Mucosa of stomach (tissue), 1 donor: ENCODE data around the gene MLLT1.
"Not testable (repeated sequence)": the region's sequence is repeated elsewhere in the genome, so short reads cannot be mapped to it uniquely, and the experiment has no call there.

Source experiments
- H3K27me3 ChIP-seq: one replicate; pipeline ENCODE4 v1.7.0; 2013; ENCODE audit warnings: mild to moderate bottlenecking, low read length; ENCODE audit not compliant: control insufficient read depth, insufficient read depth
- H3K36me3 ChIP-seq: one replicate; pipeline ENCODE4 v1.7.0; 2013; ENCODE audit warnings: low read length; ENCODE audit not compliant: control insufficient read depth, insufficient read depth
- H3K4me1 ChIP-seq: one replicate; pipeline ENCODE4 v1.7.0; 2013; ENCODE audit warnings: mild to moderate bottlenecking, low read length; ENCODE audit not compliant: control insufficient read depth, insufficient read depth
- H3K4me3 ChIP-seq: one replicate; pipeline ENCODE4 v1.7.0; 2013; ENCODE audit warnings: low read length
- H3K9ac ChIP-seq: one replicate; pipeline ENCODE4 v1.7.0; 2013; ENCODE audit warnings: mild to moderate bottlenecking, low read length, moderate library complexity
- H3K9me3 ChIP-seq: one replicate; pipeline ENCODE4 v1.7.0; 2013; ENCODE audit warnings: mild to moderate bottlenecking, low read length, moderate library complexity; ENCODE audit not compliant: control insufficient read depth
- donor health status: Pancreatic carcinoma.

MLLT1 gene

DNA sequence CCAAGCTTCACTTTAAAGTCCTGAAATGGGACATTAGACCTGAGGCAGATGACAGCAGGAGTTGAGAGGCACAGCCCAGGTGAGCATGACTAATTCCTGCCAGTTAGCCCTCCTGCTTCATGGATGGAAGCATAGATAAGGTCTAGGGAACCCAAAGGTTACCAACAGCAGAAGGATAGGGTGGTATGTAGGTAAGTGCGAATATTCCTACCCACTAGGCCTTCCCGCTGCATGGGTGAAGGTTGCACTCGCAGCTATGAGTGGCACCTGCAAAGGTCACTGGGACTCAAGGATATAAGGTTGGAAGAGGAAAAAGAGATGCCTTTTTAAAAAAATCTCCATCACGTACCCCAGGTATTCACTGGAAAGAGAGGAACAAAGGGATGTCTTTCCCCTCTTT is 12.2 kb upstream of the MLLT1 start:
- no peaks in the 10 kb centered on the region for H3K36me3 ChIP-seq
- H3K27me3 ChIP-seq: no peaks in the 10 kb centered on the region
- H3K4me1 ChIP-seq: no peaks in the 10 kb centered on the region
- no peak overlapping the region for H3K9ac ChIP-seq
- no peak overlapping the region for H3K4me3 ChIP-seq
- H3K9me3 ChIP-seq: peaks cover 18% of the 10 kb centered on the region

DNA sequence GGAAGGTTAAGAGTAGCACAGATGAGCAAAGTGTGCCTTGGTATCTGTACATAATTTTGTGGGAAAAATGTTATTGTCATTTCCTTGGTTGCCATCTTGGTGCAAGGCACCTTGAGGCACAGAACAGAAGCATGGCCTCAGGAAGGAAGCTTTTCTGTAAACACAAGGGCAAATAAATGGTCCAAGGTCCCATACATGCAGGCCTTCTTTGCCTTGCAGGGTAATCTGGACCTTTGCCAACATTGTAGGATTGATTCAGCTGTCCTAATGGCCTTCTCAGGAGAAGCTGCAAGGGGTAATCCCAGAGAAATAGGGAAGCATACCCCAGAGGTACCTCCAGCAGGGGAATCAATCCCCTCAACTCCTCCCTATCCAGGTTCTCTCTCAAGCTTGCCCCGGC is 9.0 kb upstream of the MLLT1 start:
- no peaks in the 10 kb centered on the region for H3K4me1 ChIP-seq
- H3K36me3 ChIP-seq: no peaks in the 10 kb centered on the region
- H3K27me3 ChIP-seq: no peaks in the 10 kb centered on the region
- peaks cover 25% of the 10 kb centered on the region for H3K9me3 ChIP-seq
- no peak overlapping the region for H3K9ac ChIP-seq
- H3K4me3 ChIP-seq: no peak overlapping the region

DNA sequence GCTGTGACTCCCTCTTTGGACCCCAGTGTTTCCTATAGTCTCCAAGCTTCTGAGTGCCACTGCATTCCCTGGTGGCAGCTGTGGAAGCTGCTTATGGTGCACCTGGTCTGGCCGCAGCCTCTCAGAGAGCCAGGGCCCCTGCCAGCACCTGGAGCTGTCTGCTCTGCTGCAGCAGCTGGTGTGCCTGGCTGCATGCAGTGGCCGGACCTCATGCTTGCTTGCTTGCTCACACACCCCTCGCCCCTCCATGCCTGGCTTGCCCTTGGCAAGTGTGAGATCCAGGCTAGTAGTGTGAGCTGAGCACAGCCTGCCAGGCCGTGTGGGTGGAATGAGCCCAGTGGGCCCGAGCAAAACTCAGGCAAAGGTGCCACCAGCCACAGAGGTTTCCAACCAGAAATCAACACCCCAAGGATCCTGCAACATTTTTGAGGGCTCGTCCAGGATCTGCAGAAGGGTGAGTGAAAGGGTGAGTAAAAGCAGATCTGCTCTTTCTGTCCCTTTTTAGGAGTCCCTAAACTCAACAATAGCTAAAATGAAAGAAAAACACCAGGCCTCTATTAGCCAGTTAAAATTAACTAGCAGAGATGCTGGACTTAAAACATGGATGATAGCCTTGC is 7.6 kb upstream of the MLLT1 start:
- H3K36me3 ChIP-seq: no peaks in the 10 kb centered on the region
- H3K27me3 ChIP-seq: no peaks in the 10 kb centered on the region
- H3K9me3 ChIP-seq: peaks cover 16% of the 10 kb centered on the region
- H3K9ac ChIP-seq: no peak overlapping the region
- no peaks in the 10 kb centered on the region for H3K4me1 ChIP-seq
- H3K4me3 ChIP-seq: no peak overlapping the region

DNA sequence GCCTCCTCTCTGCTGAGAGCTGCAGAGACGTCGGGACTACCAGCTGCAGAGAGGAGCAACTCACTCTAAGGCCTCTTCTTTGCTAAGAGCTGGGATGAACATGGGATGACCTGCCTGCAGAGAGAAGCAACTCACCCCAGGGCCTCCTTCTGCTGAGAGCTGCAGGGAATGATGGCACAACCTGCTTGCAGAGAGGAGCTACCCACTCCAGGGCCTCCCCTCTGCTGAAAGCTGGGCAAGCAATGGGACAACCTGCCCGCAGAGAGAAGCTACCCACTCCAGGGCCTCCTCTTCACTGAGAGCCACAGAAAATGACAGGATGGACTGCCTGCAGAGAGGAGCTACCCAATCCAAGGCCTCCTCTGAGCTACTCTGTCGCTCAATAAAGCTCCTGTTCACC is 6.9 kb upstream of the MLLT1 start:
- Histone ChIP-seq H3K9me3 (peaks cover 16% of the 10 kb centered on the region), H3K27me3 (no peaks in the 10 kb centered on the region), H3K4me1 (no peaks in the 10 kb centered on the region), H3K9ac (no peak overlapping the region), H3K4me3 (no peak overlapping the region), H3K36me3 (no peaks in the 10 kb centered on the region)

DNA sequence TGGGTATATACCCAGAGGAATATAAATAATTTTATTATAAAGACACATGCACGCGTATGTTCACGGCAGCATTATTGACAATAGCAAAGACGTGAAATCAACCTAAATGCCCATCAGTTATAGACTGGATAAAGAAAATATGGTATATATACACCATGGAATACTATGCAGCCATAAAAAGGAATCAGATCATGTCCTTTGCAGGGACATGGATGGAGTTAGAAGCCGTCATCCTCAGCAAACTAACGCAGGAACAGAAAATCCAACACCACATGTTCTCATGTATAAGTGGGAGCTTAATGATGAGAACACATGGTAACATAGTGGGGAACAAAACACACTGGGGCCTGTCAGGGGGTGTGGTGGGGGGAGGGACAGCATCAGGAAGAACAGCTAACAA is 2.6 kb upstream of the MLLT1 start:
- not testable (repeated sequence) for H3K36me3 ChIP-seq, H3K27me3 ChIP-seq, H3K4me1 ChIP-seq, H3K4me3 ChIP-seq, H3K9ac ChIP-seq
- H3K9me3 ChIP-seq: peaks cover 11% of the 10 kb centered on the region

DNA sequence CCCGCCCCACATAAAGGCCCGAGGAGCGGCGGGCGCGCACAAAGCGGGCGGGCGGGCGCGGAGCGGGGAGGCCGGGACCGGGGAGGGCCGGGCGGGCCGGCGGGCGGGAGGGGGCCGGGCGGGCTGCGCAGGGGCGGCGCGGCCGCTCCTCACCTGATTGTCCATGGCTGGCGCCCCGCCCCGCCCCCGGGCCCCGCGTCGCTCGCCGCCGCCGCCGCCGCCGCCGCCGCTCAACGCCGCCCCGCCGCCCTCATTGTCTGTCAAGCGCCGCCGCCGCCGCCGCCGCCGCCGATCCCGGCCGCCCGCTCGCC is 200 bp downstream of the MLLT1 start:
- Histone ChIP-seq H3K4me1 (peaks cover 29% of the 10 kb centered on the region), H3K27me3 (no peaks in the 10 kb centered on the region), H3K36me3 (no peaks in the 10 kb centered on the region), H3K9ac (peak overlapping the region; percentile 84), H3K9me3 (no peaks in the 10 kb centered on the region), H3K4me3 (no peak overlapping the region)

DNA sequence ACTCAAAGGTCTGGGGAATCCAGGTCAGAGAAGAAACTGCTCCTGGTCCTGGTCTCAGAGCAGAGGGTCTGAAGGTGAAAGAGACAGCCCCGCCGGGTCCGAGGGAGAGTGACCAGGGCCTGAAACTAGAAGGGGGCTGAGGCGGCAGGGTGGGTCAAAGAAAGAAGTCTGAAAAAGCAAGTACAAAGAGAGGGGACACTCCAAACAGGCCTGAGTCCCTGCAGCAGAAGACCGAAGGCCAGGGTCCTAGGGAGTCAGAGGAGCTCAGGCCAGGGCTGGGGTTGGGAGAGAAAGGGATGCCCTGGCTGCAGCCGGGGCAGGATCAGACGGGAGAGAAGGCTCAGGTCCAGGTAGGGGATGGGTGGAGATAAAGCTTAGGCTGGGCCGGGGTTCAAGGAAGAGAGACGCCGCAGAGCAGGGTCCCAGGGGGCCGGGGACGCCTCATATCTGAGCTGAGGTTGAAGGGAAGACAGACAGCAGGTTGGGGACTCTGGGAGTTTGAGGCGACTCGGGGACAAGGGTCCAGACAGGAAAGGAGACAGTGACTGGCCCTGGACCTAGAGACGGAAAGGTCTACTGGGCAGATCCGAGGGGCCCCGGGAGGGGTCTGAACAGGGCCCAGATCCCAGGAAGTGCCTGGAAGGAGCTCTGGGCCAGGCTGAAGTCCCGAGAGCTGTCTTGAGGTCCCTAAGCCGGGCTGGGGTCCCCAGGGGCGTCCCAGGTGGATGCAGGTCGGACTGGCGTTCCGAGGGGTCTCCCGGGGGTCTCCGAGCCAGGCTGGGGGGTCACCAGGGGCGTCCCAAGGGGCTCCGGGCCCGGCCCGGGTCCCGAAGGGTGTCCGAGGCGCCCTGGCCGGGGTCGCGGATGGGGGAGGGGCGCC is 795 bp downstream of the MLLT1 start:
- H3K4me1 ChIP-seq: peaks cover 35% of the 10 kb centered on the region
- peak overlapping the region; percentile 84 for H3K9ac ChIP-seq
- no peaks in the 10 kb centered on the region for H3K36me3 ChIP-seq
- H3K27me3 ChIP-seq: no peaks in the 10 kb centered on the region
- peak overlapping the region; percentile 46 for H3K4me3 ChIP-seq
- H3K9me3 ChIP-seq: no peaks in the 10 kb centered on the region

DNA sequence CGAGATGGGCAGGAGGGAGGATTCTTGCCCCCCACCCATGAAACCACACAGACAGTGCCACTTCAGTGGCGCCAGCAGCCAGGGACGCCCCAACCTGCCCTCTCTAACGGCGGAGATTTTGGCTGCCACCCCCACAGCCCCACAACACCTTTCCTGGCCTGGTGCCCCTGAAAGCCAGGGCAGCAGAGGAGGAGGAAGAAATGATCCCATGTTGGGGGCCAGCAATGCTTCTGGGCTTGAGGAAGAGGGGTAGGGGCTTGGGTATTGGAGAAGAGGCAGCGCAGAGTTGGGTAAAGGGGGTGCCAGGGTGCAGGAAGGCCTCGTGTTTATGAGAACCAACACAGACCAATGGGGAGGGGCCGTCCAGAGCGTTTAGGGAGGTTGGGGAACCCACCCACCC is 1.7 kb downstream of the MLLT1 start:
- Histone ChIP-seq H3K36me3 (no peaks in the 10 kb centered on the region), H3K4me1 (peaks cover 44% of the 10 kb centered on the region), H3K4me3 (no peak overlapping the region), H3K27me3 (no peaks in the 10 kb centered on the region), H3K9ac (no peak overlapping the region), H3K9me3 (no peaks in the 10 kb centered on the region)

DNA sequence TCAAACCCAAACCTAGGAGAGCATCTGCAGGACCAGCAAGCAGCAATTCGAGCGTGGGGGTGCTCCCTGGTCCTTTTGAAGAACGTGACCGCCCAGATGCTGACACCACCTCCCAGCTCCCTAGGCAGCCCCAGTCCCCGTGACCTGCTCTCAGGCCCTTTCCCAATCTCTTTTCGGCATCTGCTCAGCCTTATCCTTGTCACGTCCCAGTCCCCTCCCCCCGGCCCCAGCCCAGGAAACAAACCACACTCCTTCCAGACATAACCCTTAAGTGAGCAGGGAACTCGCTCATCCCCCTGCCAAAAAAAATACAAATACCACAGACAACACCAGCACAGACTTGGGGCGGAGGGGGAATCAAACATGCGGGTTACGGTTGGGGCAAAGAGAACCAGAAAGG is 3.3 kb downstream of the MLLT1 start:
- Histone ChIP-seq H3K4me1 (peaks cover 60% of the 10 kb centered on the region), H3K27me3 (no peaks in the 10 kb centered on the region), H3K36me3 (no peaks in the 10 kb centered on the region), H3K4me3 (no peak overlapping the region), H3K9ac (no peak overlapping the region), H3K9me3 (no peaks in the 10 kb centered on the region)

DNA sequence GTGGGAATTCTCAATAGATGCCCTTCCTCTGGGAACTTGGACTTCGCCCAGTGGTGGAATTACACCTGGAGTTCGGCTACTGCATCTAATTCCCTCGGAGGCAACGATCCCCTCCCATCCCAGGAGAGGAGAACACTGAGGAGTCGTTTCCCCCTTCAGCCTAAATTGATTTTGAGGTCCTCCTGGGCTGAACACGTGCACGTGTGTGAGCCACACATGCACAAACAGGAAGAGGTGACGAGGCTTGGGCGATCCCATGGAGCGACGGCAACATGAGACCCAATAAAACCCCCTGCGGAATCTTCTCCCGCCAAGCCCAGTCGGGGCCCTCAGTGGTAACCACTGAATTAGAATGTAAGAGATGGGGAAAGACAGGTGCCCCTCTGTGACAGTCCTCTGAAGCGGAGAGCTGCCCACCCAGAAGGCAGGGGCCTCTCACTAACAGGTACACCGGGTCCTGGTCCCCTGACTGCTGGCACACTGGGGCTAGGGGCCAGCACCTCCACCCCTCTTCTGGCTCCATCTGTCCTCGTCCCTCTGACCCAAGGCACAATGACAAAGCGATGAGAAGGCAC is 4.5 kb downstream of the MLLT1 start:
- Histone ChIP-seq H3K27me3 (no peaks in the 10 kb centered on the region), H3K36me3 (no peaks in the 10 kb centered on the region), H3K4me3 (no peak overlapping the region), H3K4me1 (peaks cover 72% of the 10 kb centered on the region), H3K9me3 (no peaks in the 10 kb centered on the region), H3K9ac (no peak overlapping the region)

DNA sequence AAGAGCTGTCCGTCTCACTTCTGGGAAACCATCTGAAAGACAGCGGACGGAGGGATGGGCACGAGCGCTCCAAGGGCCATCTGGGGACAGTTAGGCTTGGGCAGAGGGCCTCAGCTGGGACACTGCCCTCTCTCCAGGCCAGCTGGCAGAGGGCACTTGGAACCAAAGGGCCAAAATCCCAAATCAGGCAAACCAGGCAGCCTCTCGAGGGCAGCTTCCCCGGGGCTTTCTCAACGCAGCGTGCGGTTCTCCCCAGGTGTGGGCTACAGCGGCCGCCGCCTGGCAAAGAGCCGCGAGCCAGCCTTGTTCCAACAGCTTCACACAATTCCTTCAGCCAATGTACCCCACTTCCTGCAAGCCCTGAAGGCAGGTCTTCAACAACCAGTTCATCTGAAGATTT is 5.0 kb downstream of the MLLT1 start:
- no peaks in the 10 kb centered on the region for H3K27me3 ChIP-seq
- H3K9ac ChIP-seq: peak overlapping the region; percentile 29
- no peaks in the 10 kb centered on the region for H3K36me3 ChIP-seq
- no peaks in the 10 kb centered on the region for H3K9me3 ChIP-seq
- H3K4me3 ChIP-seq: no peak overlapping the region
- peaks cover 77% of the 10 kb centered on the region for H3K4me1 ChIP-seq

DNA sequence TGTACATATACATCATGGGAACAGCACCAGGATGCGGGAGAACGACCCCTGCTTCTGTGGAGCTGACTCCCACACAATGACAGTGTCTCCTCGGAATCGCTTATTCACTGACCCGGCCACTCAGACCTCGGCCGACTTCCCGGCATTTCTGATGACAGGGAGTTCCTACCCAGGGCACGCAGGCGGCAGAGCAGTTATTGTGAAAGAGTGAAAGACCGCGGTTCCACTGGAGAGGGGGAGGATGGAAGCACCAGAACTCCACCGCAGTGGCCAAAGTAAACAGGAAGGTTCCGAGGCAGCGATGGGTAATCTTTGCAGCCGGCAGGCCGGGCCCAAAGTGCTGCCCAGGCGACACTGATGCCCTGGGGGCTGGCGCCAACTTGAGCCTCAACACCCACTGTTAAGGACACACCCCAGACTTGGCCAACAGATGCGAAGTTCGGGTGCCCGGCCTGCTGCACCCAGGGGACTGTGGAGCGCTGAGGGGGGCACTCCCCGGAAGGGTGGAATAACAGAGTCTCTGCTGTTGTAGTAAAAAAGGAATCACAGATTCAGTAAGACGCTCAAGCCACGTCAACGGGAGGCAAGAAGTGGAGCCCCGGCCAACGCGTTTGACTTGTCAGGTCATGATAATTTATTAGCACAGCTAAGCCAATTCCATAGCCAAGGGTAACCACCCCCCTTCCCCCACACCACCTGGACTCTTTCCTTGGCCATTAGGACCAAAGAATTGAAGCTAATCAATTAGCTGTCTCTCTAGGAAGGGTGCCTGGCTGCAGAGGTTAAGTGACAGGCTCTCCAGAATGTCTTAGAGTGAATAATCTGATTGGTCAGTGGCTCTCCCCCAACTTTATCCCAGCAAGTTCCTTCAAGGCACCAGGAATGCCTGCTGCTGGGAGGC is 5.8 kb downstream of the MLLT1 start:
- H3K4me1 ChIP-seq: peaks cover 83% of the 10 kb centered on the region

More for the DNA sequence above, 5.8 kb downstream of the MLLT1 start:
- peak overlapping the region; percentile 29 for H3K9ac ChIP-seq
- no peaks in the 10 kb centered on the region for H3K36me3 ChIP-seq
- no peaks in the 10 kb centered on the region for H3K9me3 ChIP-seq
- no peaks in the 10 kb centered on the region for H3K27me3 ChIP-seq
- no peak overlapping the region for H3K4me3 ChIP-seq
